Left hindlimb (tissue), 1 donor: ENCODE results near the gene ETFA.

Experiments used
- DNase-seq: peaks from one replicate; pipeline ENCODE4 v3.0.0-alpha.2; 2018

ETFA gene

DNA sequence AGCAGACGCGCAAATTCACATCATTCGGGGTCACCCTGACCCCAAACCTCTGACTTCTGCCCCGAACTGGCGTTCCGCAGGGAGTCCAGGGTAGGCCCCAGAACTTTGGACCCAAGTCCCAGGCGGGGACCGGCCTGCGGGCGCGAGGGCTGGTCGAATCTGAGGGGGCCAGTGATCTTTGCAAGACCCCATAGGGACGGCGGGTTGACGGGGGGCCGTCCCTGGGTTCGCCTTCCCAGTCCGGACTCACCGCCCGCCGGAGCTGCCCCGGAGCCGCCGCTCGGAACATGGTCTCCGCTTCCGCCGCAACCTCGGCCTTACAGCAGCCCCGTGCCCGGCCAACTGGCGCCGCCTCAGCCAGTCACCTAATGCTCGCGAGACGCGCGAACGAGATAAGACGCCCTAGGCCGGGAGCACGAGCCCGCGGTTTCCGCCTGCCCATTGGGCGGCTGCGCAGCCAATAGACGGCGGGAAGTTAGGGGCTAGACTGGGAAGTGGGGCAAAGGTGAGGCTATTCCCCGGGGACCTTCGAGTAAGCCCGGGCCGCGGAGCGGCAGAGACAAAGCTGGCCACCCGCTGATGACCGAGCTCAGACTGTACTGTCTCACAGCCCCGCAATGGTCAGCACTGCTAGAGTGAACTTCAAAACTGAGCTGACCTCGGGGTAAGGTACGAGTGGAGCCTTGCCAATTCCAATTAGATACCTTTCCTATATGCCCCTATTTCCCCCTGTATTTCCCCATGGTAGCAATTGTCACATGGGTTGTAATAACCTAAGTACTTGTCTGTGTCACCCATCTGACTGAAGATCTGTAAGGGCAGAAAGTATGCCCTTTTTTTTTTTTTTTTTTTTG lies at the start of gene ETFA:
ETFA (minus strand) TSS at position 370 of the 854 bp plus-strand sequence; CDS start at position 289, 81 bp downstream.
- DNase-seq, result peak; percentile 95

DNA sequence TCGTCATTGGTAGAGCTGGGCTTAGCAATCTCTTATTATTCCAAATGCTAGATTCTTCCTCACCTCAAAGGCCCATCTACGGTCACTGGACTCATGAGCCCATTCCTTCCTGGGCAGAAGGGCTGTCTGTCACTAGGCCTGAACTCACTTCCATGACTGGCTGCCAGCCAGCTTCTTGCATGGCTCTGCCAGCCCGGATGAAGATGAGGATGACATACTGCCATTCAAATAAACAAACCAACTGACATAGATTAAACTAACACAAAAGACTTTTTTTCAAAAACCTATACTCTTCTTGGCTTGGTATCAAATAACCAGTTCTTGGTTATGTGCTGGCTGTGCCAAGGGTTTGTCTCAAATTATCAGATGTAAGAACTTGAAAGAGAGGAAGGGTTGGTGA lies 49.1 kb upstream of the ETFA start:
- DNase-seq, result no peak

DNA sequence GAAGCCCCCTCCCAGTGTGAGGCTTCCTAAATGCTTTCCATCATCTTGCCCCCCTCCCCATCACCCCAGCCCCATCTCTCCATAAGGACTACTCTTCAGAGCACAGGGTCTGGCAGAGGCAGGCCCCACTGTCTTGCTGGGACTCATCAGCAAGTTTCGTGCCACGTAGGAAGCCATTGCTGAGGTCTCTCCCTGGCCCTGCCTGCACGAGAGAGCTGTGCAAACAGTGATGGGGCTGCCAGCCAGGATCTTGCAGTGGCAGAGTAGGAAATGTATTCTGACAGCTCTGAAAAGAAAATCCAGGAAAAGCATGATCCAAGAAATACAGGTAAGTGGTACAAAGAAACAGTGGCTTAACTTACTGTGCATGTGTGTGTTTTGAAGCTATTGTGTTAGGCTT lies 47.9 kb upstream of the ETFA start:
- no peak for DNase-seq

DNA sequence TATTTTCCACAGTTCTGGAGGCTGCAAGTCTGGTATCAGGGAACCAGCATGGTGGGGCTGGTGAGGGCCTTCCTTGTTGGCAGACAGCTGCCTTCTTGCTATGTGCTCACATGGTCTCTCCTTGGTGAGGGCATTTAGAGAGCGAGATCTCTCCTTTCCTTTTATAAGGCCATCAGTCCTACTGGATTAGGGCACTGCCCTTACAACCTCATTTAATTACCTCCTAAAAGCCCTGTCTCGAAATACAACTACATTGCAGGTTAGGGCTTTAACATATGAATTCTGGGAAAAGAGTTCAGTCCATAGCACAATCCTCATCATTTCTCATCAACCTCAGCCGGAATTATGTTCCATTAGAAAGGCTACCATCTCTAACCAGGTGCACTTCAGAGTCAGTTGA lies 47.2 kb upstream of the ETFA start:
- DNase-seq, result no peak

- no peak for DNase-seq
These were observed 43.7 kb upstream of the ETFA start for GRCh38 chr15:76354823-76355440.

DNA sequence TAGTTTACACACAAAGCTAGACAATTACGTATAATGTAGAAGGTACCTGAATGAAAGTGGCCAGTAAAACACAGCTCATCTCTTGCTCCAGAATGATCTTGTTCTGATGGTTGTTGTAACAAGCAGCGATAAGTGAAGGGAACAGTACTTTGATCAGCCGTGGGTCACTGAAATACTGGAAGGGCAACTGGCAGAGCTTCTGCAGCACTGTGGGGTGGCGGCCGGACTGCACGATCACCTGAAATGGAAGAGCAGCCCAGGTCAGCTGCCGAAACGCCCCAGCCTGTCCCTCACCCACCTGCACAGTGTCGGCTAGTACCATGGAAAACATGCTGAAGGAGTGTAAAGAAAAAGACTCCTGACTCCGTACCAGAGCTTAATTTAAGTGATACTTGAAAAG lies 42.6 kb upstream of the ETFA start:
- DNase-seq, result no peak

DNA sequence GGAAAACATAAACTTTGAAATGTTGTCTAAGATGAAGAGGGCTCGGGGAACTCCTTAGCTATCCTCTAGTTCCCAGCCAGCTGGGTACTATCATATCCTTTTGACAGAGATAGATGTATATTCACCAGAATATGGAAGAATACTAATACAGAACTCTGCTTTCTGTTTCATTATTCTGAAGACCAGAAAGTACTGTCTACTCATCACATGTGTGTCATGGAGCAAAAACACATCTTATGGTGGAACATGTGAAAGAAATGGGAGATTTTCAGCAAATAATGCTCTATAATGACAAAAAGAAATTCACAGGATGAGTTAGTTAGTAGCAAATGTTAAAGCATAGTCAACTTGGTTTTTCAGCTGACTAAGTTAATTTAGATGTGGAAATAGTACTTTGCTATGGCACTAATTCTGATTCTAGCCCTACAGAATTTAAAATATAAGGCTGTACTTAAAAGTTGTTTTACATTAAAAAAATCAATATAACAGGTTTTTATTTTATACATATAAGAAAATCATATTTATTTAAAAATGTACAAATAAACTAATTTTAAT lies 41.8 kb upstream of the ETFA start:
- no peak for DNase-seq

DNA sequence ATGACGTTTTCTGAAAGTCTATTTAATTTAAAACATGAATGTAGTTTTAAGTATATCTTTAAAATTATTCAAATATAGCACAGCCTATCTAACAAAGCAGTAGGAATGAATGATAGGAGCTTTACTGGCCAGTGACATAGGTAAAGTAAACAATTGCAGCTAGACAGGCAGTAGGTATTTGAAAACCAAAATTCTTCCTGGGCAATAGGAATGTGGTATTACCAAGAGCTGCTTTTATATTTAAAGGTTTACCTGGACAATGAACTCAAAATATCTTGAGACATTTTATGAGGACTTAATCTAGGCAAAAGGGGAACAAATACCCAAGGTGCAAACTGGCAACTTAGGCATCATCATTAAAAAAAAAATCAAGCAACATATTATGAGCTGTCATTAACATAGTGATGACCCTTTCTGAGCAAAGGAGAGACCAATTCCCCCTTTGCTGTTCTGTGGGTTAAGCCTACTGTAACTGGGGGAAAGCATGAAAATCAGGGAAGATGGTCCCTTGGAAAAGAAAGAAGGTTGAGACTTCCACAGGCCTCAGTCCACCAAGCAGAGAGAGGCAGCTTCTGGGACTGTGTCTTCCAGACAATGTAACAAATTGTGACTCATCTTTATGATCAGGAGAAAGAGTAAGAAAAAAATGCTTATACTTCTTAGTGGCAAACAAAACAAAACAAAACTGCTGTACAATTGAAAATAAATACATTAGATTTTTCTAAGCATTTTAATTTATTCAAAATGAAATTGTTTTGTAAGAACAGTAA lies 38.2 kb upstream of the ETFA start:
- DNase-seq, result no peak

GRCh38 chr15:76347482-76348055 lies 36.3 kb upstream of the ETFA start:
- DNase-seq, result no peak

- DNase-seq, result no peak
These were observed 35.6 kb upstream of the ETFA start for GRCh38 chr15:76346669-76347481.

DNA sequence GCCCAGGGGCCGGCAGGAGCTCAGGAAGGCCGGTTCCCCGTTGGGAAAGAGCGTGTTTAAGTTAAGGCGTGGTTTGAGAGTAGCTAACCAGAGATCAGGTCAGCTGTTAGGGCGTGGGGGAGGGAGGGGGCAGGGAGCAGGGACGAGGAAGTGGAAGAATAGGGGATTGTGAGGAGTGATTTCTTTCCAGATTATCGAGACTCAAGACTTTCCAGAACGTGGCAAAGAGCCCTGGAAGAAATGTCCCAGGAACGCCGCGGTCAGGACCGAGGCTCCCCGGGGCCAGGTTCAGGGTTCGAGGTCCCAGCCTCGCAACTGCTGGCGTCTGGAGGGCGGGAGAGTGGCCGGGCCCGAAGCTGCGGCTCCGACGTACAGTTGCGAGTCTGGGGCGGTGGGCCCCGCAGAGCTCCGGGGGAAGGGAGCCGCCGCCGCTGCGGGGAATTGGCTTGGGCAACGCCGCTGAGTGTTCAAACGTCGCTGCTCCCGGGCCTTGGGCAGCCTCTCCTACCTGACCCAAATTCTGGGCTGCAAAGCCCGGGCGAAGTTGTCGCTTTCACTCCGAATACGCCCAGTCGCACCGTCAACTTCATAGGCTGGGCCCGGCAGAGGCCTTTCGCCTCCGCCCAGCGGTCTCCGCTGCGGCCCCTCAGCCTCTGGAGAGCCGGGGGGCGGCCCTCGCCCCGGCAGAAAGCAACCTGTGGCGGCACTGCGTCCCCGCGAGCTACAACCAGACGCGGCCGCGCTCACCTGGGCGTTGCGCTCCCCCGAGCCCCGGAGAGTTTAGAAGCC lies 34.8 kb upstream of the ETFA start:
- DNase-seq, result no peak

- no peak for DNase-seq
These were observed 34.3 kb upstream of the ETFA start for GRCh38 chr15:76345583-76345879.

GRCh38 chr15:76344893-76345582 lies 33.8 kb upstream of the ETFA start:
- no peak for DNase-seq

- DNase-seq, result no peak
These were observed 32.2 kb upstream of the ETFA start for GRCh38 chr15:76343313-76343996.

DNA sequence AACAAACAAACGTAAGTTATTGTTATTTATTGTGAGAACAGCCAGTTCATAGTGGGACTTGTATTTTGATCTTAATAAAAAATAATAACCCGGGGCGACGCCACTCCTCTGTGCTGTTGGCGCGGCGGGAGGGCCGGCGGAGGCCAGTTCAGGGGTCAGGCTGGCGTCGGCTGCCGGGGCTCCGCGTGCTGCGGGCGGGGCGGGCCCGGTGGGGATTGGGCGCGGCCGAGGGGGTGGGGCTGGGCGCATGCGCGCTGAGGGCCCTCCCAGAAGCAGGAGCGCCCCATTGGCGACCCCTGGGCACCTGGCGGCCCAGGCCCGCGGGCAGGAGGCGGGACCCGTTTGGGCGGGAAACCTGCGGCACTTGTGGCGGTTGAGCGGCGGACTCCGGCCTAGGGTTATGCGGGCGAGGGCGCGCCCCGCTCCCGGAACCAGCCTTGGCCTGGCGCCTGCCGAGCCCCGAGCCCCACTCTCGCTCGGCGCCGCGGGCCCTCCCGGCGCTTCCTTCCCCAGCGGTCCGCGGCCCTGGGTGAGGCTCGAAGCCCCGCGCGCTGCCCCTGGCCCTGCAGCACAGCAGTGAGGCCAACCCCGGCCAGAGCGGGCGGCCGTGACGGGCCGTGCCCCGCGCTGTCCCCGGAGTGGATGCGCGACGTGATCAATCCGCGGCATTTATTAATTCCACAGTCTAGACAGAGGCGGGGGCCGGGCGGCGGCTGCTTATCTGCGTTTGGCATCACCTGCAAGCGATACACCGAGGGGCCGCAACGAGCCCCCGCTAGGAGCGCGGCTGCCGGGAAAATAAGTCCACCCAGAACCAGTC lies 31.3 kb upstream of the ETFA start:
- no peak for DNase-seq

GRCh38 chr15:76342058-76342381 lies 30.8 kb upstream of the ETFA start:
- DNase-seq, result no peak

DNA sequence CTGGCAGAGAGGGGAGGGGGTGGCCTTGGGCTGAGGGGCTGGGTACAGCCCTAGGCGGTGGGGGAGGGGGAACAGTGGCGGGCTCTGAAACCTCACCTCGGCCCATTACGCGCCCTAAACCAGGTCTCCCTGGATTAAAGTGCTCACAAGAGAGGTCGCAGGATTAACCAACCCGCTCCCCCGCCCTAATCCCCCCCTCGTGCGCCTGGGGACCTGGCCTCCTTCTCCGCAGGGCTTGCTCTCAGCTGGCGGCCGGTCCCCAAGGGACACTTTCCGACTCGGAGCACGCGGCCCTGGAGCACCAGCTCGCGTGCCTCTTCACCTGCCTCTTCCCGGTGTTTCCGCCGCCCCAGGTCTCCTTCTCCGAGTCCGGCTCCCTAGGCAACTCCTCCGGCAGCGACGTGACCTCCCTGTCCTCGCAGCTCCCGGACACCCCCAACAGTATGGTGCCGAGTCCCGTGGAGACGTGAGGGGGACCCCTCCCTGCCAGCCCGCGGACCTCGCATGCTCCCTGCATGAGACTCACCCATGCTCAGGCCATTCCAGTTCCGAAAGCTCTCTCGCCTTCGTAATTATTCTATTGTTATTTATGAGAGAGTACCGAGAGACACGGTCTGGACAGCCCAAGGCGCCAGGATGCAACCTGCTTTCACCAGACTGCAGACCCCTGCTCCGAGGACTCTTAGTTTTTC lies 30.2 kb upstream of the ETFA start:
- DNase-seq, result no peak

GRCh38 chr15:76340803-76341365 lies 29.6 kb upstream of the ETFA start:
- no peak for DNase-seq
